IPS DF 6.9 (cell line): ENCODE data around the gene BUD23.

Source experiments
- DNase-seq: peaks from one replicate; pipeline ENCODE4 v3.0.0-alpha.2; 2013; ENCODE audit warnings: low read depth, low spot score
- H3K27ac ChIP-seq: one replicate; pipeline ENCODE4 v1.5.1; 2013; ENCODE audit warnings: low read length, control low read depth
- H3K27me3 ChIP-seq: 2 replicates; pipeline ENCODE4 v1.6.1; 2013; ENCODE audit warnings: mild to moderate bottlenecking, low read length; ENCODE audit not compliant: control insufficient read depth, insufficient read depth
- H3K36me3 ChIP-seq: 2 replicates; pipeline ENCODE4 v1.6.1; 2013; ENCODE audit warnings: low read length; ENCODE audit not compliant: control insufficient read depth, insufficient read depth
- H3K4me1 ChIP-seq: 2 replicates; pipeline ENCODE4 v1.6.1; 2013; ENCODE audit warnings: low read length; ENCODE audit not compliant: control insufficient read depth, insufficient read depth
- H3K4me3 ChIP-seq: 2 replicates; pipeline ENCODE4 v1.5.1; 2013; ENCODE audit warnings: mild to moderate bottlenecking, low read length
- H3K9me3 ChIP-seq: 2 replicates; pipeline ENCODE4 v1.6.1; 2013; ENCODE audit warnings: low read length, inconsistent platforms; ENCODE audit not compliant: control insufficient read depth, insufficient read depth
- WGBS: extraction: QIAGEN DNeasy Blood & Tissue Kit; methylation state at CpG from one replicate; pipeline ENCODE4 v1.1.7; 2013; ENCODE audit warnings: mixed read lengths, missing lambda C conversion rate; ENCODE audit not compliant: insufficient read length, insufficient coverage; 5-methylcytosine and 5-hydroxymethylcytosine counted together

BUD23 gene

GRCh38 chr7:73700069-73700423, 16.6 kb downstream of the BUD23 start:
- WGBS: no CpG with 5 or more reads among the region's 14 CpGs
- H3K4me1 ChIP-seq: peaks cover 7% of the 10 kb centered on the region; the same call in 1 of the 2 replicates

GRCh38 chr7:73700581-73701134, 17.3 kb downstream of the BUD23 start:
- Histone ChIP-seq H3K4me3 (no peak overlapping the region), H3K27ac (no peak overlapping the region), H3K27me3 (no peaks in the 10 kb centered on the region), H3K4me1 (peaks cover 7% of the 10 kb centered on the region; the same call in 1 of the 2 replicates), H3K36me3 (peaks cover 14% of the 10 kb centered on the region), H3K9me3 (no peaks in the 10 kb centered on the region)
- DNase-seq: no peak
- no CpG with 5 or more reads among the region's 15 CpGs for WGBS

More at GRCh38 chr7:73700069-73700423, 16.6 kb downstream of the BUD23 start:
- DNase-seq: no peak
- peaks cover 17% of the 10 kb centered on the region for H3K36me3 ChIP-seq
- no peak overlapping the region for H3K4me3 ChIP-seq
- no peaks in the 10 kb centered on the region for H3K27me3 ChIP-seq
- no peaks in the 10 kb centered on the region for H3K9me3 ChIP-seq
- H3K27ac ChIP-seq: no peak overlapping the region

- WGBS: no CpG with 5 or more reads among the region's 13 CpGs
- no peaks in the 10 kb centered on the region for H3K27me3 ChIP-seq
- no peak overlapping the region for H3K4me3 ChIP-seq
- peaks cover 7% of the 10 kb centered on the region; the same call in 1 of the 2 replicates for H3K4me1 ChIP-seq
- no peaks in the 10 kb centered on the region for H3K9me3 ChIP-seq
- H3K27ac ChIP-seq: no peak overlapping the region
- peak; percentile 83 for DNase-seq
- peaks cover 14% of the 10 kb centered on the region for H3K36me3 ChIP-seq
These were observed 18.1 kb downstream of the BUD23 start for GRCh38 chr7:73701357-73701995.

GRCh38 chr7:73702226-73702625, 18.8 kb downstream of the BUD23 start:
- H3K9me3 ChIP-seq: no peaks in the 10 kb centered on the region
- H3K36me3 ChIP-seq: peaks cover 10% of the 10 kb centered on the region
- H3K4me3 ChIP-seq: no peak overlapping the region
- whole genome bisulfite sequencing: no CpG with 5 or more reads among the region's 8 CpGs
- no peaks in the 10 kb centered on the region for H3K27me3 ChIP-seq
- no peak overlapping the region for H3K27ac ChIP-seq
- H3K4me1 ChIP-seq: peaks cover 7% of the 10 kb centered on the region; the same call in 1 of the 2 replicates
- DNase-seq: no peak

- Histone ChIP-seq H3K27ac (no peak overlapping the region), H3K4me1 (peaks cover 7% of the 10 kb centered on the region; the same call in 1 of the 2 replicates), H3K36me3 (0 out of 2 replicates have a peak, but pooled peaks cover 8% of the 10 kb centered on the region), H3K27me3 (no peaks in the 10 kb centered on the region), H3K4me3 (no peak overlapping the region), H3K9me3 (no peaks in the 10 kb centered on the region)
- WGBS: no CpG with 5 or more reads among the region's 18 CpGs
- no peak for DNase-seq
These were observed 19.3 kb downstream of the BUD23 start for GRCh38 chr7:73702665-73703064.

GRCh38 chr7:73703225-73703624, 19.8 kb downstream of the BUD23 start:
- no peaks in the 10 kb centered on the region for H3K9me3 ChIP-seq
- H3K27ac ChIP-seq: no peak overlapping the region
- WGBS: no CpG with 5 or more reads among the region's 13 CpGs
- 0 out of 2 replicates have a peak, but pooled peaks cover 8% of the 10 kb centered on the region for H3K36me3 ChIP-seq
- DNase-seq: no peak
- peak overlapping the region; percentile 17; the same call in 1 of the 2 replicates for H3K4me3 ChIP-seq
- H3K4me1 ChIP-seq: peaks cover 7% of the 10 kb centered on the region; the same call in 1 of the 2 replicates
- no peaks in the 10 kb centered on the region for H3K27me3 ChIP-seq

GRCh38 chr7:73703757-73704639, 20.6 kb downstream of the BUD23 start:
- H3K4me1 ChIP-seq: peaks cover 7% of the 10 kb centered on the region
- no CpG with 5 or more reads among the region's 45 CpGs for WGBS
- no peak overlapping the region for H3K27ac ChIP-seq
- peak; percentile 47 for DNase-seq
- no peaks in the 10 kb centered on the region for H3K27me3 ChIP-seq
- peak overlapping the region; percentile 17; the same call in 1 of the 2 replicates for H3K4me3 ChIP-seq
- H3K9me3 ChIP-seq: no peaks in the 10 kb centered on the region
- H3K36me3 ChIP-seq: 0 out of 2 replicates have a peak, but pooled peaks cover 5% of the 10 kb centered on the region

GRCh38 chr7:73704640-73705550, 21.5 kb downstream of the BUD23 start:
- no peaks in the 10 kb centered on the region for H3K36me3 ChIP-seq
- DNase-seq: no peak
- H3K27ac ChIP-seq: no peak overlapping the region
- no peaks in the 10 kb centered on the region for H3K9me3 ChIP-seq
- H3K27me3 ChIP-seq: no peaks in the 10 kb centered on the region
- peaks cover 7% of the 10 kb centered on the region for H3K4me1 ChIP-seq
- no peak overlapping the region for H3K4me3 ChIP-seq
- no CpG with 5 or more reads among the region's 23 CpGs for WGBS

- no peak overlapping the region for H3K27ac ChIP-seq
These were observed 22.1 kb downstream of the BUD23 start for GRCh38 chr7:73705551-73705920.

More at GRCh38 chr7:73705551-73705920, 22.1 kb downstream of the BUD23 start:
- no peaks in the 10 kb centered on the region for H3K36me3 ChIP-seq
- no peaks in the 10 kb centered on the region for H3K9me3 ChIP-seq
- no CpG with 5 or more reads among the region's 10 CpGs for WGBS
- peaks cover 7% of the 10 kb centered on the region for H3K4me1 ChIP-seq
- H3K4me3 ChIP-seq: no peak overlapping the region
- H3K27me3 ChIP-seq: no peaks in the 10 kb centered on the region
- DNase-seq: no peak
